Hematopoietic multipotent progenitor cell (in vitro differentiated cells): ENCODE results near the gene ZNF628. TPM values are rescaled to one million over a fixed set of nuclear protein-coding genes. Genes with fewer than 3 reads are reported as not detected.
"Not testable (repeated sequence)": the region's sequence is repeated elsewhere in the genome, so short reads cannot be mapped to it uniquely, and the experiment has no call there.

ENCODE experiments used
- DNase-seq, 3 donors: peaks; one replicate each; pipeline ENCODE4 v3.0.0-alpha.2; 2011 to 2015; ENCODE audit warnings: low read depth in 2 of 3, low spot score in 2 of 3
- total RNA-seq: library from RNA; depleted of rRNA; stranded (reverse); fragments of >200 nt; gene quantifications from one replicate; pipeline ENCODE4 v1.2.3, GENCODE V29; 2012

The ZNF628 gene
- total RNA-seq = 8.3 TPM

DNA sequence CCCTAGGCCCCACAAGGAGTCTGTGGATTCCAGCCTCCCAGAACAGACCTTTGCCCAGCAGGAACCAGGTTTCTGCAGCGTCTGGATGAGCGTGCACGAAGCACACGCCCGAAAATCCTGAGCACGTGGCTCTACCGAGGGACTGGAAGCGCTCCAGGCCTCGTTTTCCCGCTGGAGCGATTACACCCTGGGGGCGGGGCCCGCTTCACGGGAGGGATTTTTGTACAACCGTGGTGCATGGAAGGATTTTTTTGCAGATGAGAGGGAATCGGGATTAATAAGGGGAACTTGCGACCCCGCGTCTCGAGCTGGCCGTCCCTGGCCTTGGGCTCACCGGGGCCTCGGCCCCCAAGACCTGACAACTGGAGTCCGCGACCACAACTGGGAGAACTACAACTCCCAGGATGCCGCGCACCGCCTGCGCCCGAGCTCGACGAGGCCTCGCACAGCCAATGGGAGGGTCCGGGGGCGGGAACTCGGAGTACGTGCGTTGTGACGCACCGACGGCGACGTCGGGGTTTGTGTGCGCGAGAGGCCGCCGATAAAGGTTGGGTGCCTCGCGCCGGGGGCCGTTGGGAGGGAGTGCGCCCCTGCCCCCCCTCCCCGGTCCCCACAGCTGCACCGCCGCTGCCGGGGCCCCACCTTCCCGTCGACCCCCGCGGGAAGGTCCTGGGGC, at the start of gene ZNF628:
Gene ZNF628 (plus strand): TSS at position 518 of the 676 bp plus-strand sequence. CDS start 3,294 bp downstream, outside the sequence.
- DNase-seq = peak; percentile 96 to 98 (median 98)

DNA sequence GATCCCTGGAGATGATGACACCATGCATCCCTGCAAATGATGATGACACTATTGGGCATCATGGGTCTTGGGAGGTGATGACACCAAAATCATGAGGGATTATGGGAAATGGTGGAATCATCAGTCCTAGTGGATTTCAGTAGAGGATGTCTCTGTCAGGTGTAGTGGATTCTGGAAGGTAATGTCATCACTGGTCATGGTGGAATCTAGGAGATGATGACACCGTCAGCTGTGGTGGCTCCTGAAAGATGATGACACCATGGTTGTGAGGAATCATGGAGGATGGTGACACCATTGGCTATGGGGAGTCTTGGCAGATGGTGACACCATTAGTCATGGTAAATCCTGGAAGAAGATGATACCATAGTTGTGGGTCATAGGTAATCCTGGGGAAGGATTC, 45.2 kb upstream of the ZNF628 start:
- no peak for DNase-seq

DNA sequence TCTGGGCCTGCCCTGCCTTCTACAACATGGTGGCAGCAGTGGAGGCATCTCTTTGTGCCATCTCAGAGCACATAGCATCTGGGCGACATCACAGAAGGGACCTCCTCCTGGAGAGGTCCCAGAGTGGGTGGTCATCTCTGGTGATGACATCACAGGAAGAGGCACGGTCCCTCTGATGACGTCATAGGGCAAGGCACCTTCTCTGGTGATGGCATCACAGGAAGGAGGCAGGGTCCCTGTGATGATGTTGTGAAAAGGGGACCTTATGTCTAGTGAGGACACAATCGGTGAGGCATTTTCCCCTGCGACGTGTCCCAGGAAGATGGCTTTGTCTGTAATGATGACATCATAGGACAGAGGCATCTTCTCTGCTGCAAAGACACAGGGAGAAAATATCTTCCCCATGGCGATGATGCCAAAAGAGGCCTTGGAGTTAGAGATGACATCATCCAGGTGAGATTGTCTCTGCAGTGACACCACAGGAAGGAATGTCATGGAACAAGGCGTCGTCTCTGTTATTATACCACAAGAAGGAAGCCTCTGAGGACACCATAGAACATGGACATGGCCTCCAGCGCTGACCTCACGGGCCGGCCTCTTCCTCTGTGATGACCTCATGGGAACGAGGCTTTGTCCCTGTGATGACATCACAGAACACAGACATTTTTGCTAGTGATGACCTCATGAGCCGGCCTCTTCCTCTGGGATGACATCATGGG, 44.0 kb upstream of the ZNF628 start:
- no peak for DNase-seq

DNA sequence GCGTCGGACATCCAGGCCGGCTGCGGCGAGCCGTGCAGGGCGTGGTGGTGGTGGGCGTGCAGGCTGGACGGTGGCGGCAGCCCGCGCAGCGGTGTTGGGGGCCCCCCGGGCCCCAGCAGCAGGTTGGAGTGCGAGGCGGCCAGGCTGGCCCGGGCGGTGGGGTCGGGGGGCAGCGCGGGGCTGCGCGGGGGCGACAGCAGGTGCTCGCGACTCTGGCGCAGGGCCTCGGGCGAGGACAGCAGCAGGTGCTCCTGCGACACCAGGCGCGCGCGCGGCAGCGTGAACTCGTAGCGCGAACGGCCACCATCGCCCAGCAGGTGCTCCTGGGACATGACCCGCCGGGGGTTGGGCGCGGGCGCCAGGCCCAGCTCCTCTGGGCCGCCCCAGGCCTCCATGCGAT, 43.1 kb upstream of the ZNF628 start:
- DNase-seq = no peak

DNA sequence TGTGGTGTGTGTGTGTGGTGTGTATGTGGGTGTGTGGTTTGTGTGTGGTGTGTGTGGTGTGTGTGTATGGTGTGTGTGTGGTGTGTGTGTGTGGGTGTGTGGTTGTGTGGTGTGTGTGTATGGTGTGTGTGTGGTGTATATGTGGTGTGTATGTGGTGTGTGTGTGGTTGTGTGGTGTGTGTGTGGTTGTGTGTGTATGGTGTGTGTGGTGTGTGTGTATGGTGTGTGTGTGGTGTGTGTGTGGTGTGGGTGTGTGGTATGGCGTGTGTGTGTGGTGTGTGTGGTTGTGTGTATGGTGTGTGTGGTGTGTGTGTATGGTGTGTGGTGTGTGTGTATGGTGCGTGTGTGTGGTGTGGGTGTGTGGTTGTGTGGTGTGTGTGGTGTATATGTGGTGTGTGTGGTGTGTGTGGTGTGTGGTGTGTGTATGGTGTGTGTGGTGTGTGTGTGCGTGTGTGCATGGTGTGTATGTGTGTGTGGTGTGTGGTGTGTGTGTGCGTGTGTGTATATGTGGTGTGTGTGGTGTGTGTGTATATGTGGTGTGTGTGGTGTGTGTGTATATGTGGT, 42.0 kb upstream of the ZNF628 start:
- no peak for DNase-seq

DNA sequence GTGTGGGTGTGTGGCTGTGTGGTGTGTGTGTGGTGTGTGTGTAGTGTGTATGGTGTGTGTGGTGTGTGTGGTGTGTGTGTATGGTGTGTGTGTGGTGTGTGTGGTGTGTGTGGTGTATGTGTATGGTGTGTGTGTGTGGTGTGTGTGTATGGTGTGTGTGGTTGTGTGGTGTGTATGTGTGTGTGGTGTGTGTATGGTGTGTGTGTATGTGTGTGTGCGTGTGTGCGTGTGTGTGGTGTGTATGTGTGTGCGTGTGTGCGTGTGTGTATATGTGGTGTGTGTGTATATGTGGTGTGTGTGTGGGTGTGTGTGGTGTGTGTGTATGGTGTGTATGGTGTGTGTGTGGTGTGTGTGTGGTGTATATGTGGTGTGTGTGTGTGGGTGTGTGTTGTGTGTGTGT, 41.4 kb upstream of the ZNF628 start:
- DNase-seq = no peak

DNA sequence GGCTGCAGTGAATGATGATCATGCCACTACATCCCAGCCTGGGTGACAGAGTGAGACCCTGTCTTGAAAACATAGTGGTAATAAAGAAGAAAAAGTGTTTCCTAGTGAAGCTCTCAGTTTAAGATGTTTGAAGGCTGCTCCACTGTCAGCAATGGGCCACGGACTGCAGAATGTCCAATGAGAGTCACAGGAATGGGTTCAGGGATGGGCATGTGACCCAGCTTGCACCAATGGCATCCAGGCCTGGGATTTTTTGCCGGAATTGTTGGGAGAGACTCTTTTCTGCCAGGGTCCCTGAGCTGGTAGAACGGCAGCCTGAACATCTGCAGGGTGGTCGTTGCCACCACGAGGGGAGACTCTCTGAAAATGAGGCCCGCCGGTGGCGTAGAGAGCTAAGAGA, 39.6 kb upstream of the ZNF628 start:
- no peak for DNase-seq

DNA sequence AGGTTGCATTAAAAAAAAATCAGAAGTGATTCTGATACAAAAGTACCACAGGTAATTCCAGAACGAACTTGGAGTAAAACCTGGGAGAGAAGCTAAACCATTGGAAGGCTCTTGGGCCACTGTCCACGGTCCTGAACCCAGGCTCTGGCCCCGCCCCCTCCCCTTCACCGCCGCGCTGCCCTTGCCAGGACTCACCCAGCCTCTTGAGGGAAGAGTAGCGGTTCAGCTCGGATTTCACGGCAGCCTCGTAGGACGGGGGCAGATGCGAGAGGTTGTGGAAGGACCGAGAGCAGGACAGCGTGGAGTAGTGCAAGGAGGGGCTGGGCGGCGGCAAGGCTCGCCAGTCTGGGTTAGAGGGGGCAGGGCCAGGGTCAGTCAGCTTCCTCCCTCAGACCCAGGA, 39.0 kb upstream of the ZNF628 start:
- peak in 1 of 3 donors; percentile 69 for DNase-seq

DNA sequence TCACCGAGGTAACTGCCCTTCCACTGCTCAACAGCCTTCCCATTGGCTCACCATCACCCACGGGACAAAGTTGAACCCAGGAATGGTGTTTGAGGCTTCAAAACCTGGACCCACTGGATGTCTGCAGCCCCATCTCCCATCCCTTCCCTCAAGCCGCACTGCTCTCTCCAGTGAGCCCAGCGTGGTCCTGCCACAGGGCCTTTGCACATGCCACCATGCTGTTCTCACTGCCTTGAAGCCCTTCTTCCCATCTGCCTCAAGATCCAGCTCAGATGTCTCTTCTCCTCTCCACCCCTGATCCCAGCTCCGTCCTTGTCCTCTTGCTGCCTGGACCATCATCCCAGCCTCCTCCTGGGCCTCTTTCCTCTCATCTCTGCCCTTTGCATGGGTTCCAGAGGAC, 37.4 kb upstream of the ZNF628 start:
- DNase-seq = no peak

DNA sequence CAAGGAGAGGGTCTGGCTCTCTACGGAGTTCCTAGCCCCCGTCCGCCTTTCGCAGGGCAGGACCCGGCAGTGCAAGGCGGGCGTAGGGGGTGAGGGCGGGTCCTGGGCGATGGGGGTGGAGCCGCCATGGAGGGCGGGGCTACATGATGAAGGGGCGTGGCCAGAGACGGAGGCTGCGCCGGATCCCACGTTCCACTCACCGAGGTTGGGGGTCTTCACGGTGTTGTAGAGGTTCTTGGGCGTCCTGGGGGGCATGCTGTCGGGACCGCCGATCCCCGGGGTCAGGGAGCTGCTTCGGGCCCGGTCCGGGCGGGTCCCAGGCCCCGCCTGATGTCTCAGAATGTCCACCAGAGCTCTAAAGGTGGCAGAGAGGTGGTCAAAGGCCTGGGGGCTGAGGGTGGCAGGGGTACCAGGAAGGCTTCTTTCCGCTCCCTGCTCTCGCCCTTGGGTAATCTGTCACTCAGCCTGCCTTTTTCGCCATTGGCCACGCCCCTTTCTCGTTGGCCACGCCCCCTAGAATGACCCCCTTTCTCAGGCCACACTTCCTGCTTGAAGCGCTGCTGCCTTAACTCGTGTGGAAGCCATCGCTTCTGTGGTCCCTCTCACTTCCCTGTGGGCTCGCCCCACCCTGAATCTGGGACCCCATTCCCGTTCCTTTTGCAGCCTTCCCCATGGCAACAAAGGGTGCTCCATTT, 35.9 kb upstream of the ZNF628 start:
- no peak for DNase-seq

DNA sequence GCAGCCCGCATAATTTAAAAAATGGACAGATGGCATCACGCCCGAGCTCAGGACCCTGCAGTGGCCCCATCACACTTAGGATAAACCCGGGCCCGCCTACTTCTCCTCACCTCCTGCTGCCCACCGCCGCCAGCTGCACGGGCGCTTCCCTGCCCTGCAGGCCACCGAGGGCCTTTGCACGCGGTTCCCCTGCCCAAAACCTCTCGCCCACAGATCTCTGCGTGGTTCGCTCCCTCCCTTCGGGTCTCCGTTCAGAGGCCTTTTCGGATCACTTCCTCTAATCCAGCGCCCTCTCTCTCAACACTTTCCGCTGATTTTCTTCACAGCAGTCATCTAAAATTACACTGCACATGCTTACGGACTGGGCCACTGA, 35.1 kb upstream of the ZNF628 start:
- DNase-seq = peak in 1 of 3 donors; percentile 66

DNA sequence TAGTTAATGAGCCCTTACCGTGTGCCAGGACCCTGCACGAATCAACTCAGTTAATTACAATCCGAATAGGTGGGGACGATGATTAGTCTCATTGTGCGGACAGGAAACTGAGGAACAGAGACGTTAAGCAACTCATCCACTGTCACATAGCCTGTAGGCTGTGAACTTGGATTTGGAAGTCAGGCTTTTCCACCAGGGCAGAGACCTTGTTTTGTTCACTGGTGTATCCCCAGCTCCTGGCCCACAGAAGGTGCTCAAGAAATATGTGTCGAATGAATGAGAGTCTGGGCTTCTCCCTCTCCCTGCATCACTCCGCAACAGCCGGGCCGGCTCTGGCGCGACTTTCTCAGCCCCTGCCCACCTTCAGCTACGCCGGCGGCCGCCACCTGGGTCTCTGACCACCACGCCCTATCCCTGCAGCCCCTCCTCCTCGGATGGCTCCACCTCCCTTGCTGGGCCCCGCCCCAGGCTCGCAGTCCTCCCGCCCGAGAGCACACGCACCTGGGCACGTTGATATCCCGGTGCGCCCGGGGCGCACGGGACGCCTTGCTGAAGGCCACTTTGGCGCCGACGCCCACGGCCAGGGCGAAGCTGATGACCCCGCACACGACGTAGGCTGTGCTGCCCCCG, 34.6 kb upstream of the ZNF628 start:
- DNase-seq = no peak

DNA sequence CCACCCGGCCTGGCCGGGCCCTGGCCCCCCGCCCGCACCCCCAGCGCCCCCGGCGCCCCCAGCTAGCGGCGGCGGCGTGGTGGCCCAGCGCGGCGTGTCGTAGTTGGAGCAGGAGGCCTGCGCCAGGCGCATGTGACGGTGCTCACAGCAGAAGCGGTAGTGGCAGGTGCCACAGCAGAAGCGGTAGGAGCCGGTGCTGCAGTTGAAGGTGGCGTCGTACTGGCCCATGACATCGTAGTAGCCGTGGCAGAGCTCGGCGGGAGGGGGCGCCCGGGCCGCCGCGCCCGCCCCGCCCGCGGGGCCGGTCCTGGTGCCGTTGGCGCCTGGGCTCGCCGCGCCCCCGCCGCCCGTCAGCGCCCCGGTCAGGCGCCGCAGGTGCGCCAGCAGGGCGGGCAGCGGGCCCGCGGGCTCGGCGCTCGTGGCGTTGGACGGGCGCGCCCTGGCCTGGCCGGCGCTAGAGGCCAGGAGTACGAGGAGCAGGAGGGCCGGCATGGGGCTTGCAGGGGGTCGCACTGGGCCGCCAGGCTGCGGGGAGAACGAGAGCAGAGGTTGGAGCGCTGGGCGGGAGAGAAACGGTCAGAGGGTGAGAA, 34.0 kb upstream of the ZNF628 start:
- DNase-seq = peak in 1 of 3 donors; percentile 48

DNA sequence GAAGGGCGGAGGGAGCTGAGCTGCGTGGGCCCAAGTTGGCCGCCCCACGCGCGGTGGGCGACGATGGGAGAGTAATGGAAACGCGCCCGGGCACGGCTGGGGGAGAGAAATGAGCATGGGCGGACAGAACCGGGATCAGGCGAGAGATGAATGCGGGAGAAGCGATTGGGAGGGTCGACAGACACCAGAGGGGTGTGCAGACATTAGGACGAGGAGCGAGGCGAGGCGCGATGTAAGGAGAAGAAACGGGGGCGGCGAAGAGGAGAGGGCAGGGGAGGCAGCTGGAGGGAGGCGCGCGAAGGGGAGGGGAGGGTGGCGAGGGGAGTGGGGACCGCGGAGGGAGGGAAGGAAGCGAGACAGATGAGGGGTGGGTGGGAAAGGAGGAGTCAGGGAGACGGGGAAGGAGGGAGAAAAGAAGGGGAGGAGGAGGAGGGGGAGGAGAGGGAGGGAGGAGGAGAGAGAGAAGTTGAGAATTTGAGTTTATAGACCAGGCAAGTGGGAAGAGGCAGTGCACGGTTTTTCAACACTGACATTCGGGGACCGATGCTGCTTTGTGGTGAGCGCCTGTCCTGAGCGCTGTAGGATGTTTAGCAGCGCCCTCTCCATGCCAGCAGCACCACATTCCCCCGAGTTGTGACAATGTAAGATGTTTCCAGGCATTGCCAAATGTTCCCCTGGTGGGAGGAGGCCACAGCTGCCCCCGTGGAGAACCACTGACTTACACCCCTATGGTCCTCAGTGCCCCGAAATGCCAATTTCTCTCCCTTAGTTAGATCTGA, 33.2 kb upstream of the ZNF628 start, which contains the start of gene SHISA7:
Gene SHISA7 (minus strand): TSS at position 256 of the 779 bp plus-strand sequence. CDS start 437 bp downstream, outside the sequence.
- peak in 1 of 3 donors; percentile 45 for DNase-seq

DNA sequence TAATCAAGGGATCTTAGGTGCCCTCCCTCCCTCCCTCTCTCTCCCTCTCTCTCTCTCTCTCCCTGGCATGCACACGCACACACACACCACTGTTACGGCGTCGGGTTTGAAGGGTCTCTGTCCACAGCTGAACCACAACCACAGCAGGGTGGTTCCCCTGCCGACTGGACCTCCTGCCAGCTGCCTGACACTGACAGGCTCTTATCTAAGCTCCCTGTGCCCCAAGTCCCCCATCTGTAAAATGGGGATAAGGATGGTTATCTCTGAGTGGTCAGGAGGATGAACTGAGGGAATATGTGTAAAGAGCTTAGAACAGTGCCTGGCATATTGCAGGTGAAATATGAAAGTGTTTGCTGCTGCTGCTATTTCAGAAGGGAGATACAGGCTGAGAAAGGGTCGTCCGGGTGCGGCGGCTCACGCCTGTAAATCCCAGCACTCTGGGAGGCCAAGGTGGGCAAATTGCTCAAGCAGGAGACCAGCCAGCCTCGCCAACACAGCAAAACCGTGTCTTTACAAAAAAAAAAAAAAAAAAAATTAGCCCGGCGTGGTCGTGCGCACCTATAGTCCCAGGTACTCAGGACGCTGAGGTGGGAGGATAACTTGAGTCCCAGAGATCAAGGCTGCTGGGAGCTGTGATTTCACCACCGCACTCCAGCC, 32.5 kb upstream of the ZNF628 start:
- DNase-seq = peak in 2 of 3 donors; percentile 46 to 67

DNA sequence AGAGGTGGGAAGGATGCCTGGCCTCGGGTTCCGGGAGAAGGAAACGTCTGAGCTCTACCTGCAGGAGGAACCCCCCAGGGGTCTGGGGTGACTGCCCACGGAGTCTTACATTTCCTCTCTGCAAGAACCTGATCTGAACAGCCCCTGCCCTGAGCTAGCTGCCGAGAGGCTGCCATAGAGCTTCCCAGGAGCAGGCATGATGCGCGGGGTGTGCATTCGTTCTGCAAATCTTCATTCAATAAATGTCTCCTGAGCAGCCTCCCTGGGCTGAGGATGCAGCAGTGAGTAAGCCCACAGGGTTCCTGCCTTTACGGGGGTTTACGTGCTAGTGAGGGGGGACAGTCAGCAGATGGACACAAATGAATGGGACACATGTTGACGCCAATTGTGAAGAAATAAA, 31.8 kb upstream of the ZNF628 start:
- no peak for DNase-seq

DNA sequence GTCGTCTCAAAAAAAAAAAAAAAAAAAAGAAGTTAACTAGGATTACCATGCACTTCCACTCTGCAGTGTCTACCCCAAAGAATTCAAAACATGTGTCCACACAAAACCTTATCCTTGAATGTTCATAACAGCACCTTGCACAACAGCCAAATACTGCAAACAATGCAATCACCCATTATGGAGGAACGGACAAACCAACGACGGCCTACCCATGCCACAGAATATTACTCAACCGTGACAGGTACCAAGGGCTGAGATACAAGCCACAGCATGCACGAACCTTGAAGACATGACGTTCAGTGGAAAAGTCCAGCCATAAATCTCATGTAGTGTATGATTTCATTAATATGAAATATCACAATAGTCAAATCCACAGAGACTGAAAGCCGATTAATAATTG, 30.4 kb upstream of the ZNF628 start:
- no peak for DNase-seq

DNA sequence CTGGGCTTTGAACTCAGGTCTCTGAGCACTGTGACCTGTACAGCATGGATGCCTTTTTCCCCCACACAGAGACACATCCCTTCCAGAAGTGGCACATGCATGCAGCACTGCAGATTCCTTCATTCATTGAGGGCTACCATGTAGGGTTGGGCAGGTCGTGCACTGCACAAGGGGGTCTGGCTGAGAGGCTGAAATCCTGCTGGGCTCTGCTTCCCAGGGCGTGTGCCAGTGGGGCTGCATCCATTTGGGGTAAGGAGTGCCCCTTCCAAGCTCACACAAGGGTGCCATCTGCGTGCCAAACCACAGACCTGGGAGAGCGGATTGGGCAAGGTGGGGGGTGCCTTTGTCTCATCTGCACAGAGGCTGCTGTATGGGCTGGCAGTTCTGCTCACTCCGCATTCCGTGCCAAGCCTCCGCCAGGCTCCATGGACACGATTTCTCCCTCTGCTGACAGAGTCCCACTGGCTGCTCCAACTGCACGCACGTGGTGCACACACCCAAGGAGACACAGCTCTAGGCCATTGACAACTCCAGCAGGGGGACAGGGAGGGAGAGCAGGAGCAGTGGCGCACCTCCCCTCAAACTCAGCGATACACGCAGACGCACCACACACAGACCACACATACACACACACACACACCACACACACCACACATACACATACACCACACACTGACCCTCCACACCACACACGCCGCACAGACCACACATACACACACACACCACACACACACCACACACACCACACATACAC, 28.8 kb upstream of the ZNF628 start:
- peak in 1 of 3 donors; percentile 55 for DNase-seq

DNA sequence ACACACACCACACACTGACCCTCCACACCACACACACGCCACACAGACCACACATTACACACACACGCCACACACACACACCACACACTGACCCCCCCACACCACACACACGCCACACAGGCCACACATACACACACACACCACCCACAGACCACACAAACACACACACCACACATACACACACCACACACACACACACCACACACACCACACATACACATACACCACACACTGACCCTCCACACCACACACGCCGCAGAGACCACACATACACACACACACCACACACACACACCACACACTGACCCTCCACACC, 28.3 kb upstream of the ZNF628 start:
- not testable (repeated sequence) for DNase-seq
